Vagina (tissue), 2 donors: Measurements from ENCODE around the gene ZNF346. TPM values are rescaled to one million over a fixed set of nuclear protein-coding genes. Genes with fewer than 3 reads are reported as not detected.

ENCODE experiments used
- DNase-seq, 2 donors: peaks; one replicate each; pipeline ENCODE4 v3.0.0-alpha.2; 2017; ENCODE audit errors: extremely low spot score in 2 of 2
- H3K27ac ChIP-seq: fragments of 200-600 bp; sonication (generic); one replicate; pipeline ENCODE4 v1.5.1; 2019
- H3K27me3 ChIP-seq: fragments of 200-600 bp; sonication (generic); one replicate; pipeline ENCODE4 v1.5.1; 2019
- H3K36me3 ChIP-seq, 2 donors: fragments of 200-600 bp; sonication (generic); one replicate each; pipeline ENCODE4 v1.5.1; 2017 to 2019
- H3K4me1 ChIP-seq: fragments of 200-600 bp; sonication (generic); one replicate; pipeline ENCODE4 v1.5.1; 2019
- H3K4me3 ChIP-seq, 2 donors: fragments of 200-600 bp; sonication (generic); 1 replicate in 1 of 2; 2 replicates in 1 of 2; pipeline ENCODE4 v1.5.1; 2016 to 2019
- H3K9me3 ChIP-seq: fragments of 200-600 bp; sonication (generic); one replicate; pipeline ENCODE4 v1.5.1; 2019
- POLR2A ChIP-seq, 2 donors: fragments of 450-650 bp; IDR thresholded peaks; one replicate each; pipeline ENCODE4 v1.6.1; 2017; ENCODE audit warnings: antibody characterized with exemption in 2 of 2, mild to moderate bottlenecking in 2 of 2, moderate library complexity in 2 of 2
- POLR2AphosphoS5 ChIP-seq, 2 donors: sonication (generic); formaldehyde crosslinking; IDR thresholded peaks; one replicate each; pipeline ENCODE4 v1.9.0; 2017; ENCODE audit warnings: antibody characterized with exemption in 2 of 2, mild to moderate bottlenecking in 2 of 2, low read depth in 1 of 2; ENCODE audit not compliant: insufficient read depth in 1 of 2
- intact Hi-C: fragments of 100-400 bp; cut with DNase I; formaldehyde crosslinking; loops from one replicate; pipeline ENCODE4 v1.15.1; 2023
- total RNA-seq: library from RNA; depleted of rRNA; stranded (reverse); fragments of >200 nt; gene quantifications from one replicate; pipeline ENCODE4 v1.2.3, GENCODE V29; 2016
- TF ChIP-seq, protein P1 (sequence below), 3 experiments: fragments of 450-650 bp in 2 of 3; fragments of 200-600 bp in 1 of 3; sonication (generic) in 1 of 3; IDR thresholded peaks; one replicate each; pipeline ENCODE4 v1.5.1; 2017 to 2019; ENCODE audit warnings: antibody characterized with exemption in 3 of 3, mild to moderate bottlenecking in 2 of 3, moderate library complexity in 2 of 3

ZNF346 gene
- total RNA-seq, 1 donor from 2014 or later: 52.1 TPM

DNA sequence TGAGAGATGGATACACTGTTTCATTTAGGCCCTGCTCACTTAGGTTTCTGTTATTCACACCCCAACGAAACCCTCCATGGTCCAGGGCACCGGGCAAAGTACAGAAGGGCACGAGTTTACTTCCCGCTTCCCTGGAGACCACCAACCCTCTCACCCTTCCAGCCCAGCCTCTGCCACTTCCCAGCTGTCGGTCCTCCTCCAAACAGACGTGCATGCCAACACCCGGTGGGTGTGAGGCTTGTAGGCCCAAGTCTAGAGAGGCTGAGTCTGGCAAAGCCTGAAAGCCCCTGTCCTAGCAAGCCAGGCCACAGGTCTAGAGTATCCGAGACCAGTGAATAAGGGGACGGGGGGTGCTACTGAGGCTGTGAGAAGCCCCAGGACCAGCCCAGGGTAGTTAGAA is 57.1 kb downstream of the ZNF346 start:
- H3K27me3 ChIP-seq: no peaks in the 10 kb centered on the region
- no peak for DNase-seq
- no peaks in the 10 kb centered on the region for H3K9me3 ChIP-seq
- no peak overlapping the region for H3K27ac ChIP-seq
- intact Hi-C loops: no loop called here
- H3K4me1 ChIP-seq: no peaks in the 10 kb centered on the region
- H3K36me3 ChIP-seq: no peaks in the 10 kb centered on the region
- no peak for TF ChIP-seq POLR2AphosphoS5 (IDR thresholded peaks at IDR 0.05; ENCODE audit: insufficient read depth in 1 of 2, low read depth in 1 of 2)
- TF ChIP-seq, protein P1, sequence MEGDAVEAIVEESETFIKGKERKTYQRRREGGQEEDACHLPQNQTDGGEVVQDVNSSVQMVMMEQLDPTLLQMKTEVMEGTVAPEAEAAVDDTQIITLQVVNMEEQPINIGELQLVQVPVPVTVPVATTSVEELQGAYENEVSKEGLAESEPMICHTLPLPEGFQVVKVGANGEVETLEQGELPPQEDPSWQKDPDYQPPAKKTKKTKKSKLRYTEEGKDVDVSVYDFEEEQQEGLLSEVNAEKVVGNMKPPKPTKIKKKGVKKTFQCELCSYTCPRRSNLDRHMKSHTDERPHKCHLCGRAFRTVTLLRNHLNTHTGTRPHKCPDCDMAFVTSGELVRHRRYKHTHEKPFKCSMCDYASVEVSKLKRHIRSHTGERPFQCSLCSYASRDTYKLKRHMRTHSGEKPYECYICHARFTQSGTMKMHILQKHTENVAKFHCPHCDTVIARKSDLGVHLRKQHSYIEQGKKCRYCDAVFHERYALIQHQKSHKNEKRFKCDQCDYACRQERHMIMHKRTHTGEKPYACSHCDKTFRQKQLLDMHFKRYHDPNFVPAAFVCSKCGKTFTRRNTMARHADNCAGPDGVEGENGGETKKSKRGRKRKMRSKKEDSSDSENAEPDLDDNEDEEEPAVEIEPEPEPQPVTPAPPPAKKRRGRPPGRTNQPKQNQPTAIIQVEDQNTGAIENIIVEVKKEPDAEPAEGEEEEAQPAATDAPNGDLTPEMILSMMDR (IDR thresholded peaks at IDR 0.05): no peak
- H3K4me3 ChIP-seq: no peak overlapping the region

DNA sequence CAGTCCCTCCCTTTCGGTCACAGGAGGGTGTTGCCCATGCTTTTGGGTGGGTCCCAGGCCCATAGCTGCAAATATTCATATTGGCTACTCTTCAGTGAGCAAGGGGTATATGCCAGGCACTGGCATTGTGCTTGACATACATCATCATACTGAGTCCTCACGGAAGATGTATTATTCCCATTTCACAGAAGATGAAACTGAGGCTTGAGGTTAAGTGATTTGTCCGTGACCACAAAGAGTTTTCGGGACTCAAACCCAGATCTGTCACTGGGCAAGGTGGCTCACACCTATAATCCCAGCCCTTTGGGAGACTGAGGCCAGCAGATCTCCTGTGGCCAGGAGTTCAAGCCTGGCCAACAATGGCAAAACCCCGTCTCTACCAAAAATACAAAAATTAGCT is 57.8 kb downstream of the ZNF346 start:
- no peak overlapping the region for H3K4me3 ChIP-seq
- DNase-seq: no peak
- no peak overlapping the region for H3K27ac ChIP-seq
- no peaks in the 10 kb centered on the region for H3K27me3 ChIP-seq
- no peaks in the 10 kb centered on the region for H3K4me1 ChIP-seq
- H3K36me3 ChIP-seq: no peaks in the 10 kb centered on the region
- no peaks in the 10 kb centered on the region for H3K9me3 ChIP-seq
- intact Hi-C loops: no loop called here
- TF ChIP-seq POLR2A (IDR thresholded peaks at IDR 0.05) (no peak), POLR2AphosphoS5 (IDR thresholded peaks at IDR 0.05; ENCODE audit: insufficient read depth in 1 of 2, low read depth in 1 of 2) (no peak)
- TF ChIP-seq, protein P1 (IDR thresholded peaks at IDR 0.05): no peak

DNA sequence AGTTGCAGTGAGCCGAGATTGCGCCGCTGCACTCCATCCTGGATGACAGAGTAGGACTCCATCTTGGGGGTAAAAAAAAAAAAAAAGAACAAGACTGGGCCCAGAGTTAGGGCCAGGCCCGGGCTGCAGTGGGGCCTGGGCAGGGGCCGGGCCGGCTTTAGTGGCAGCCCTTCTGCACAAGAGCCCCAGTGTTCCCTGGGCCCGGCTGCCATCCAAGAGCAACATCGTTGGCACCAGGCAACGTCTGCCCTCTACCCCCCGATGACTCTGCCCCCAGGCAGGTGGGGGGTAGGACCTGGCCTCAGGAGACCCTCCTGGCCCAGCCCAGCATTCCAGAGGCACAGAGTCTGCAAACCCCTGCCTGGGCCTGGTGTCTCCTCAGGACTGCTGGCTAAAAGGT is 59.4 kb downstream of the ZNF346 start:
- no peak overlapping the region for H3K27ac ChIP-seq
- intact Hi-C loops: no loop called here
- no peak for TF ChIP-seq POLR2AphosphoS5 (IDR thresholded peaks at IDR 0.05; ENCODE audit: insufficient read depth in 1 of 2, low read depth in 1 of 2)
- TF ChIP-seq, protein P1 (IDR thresholded peaks at IDR 0.05): no peak
- no peak for TF ChIP-seq POLR2A (IDR thresholded peaks at IDR 0.05)

DNA sequence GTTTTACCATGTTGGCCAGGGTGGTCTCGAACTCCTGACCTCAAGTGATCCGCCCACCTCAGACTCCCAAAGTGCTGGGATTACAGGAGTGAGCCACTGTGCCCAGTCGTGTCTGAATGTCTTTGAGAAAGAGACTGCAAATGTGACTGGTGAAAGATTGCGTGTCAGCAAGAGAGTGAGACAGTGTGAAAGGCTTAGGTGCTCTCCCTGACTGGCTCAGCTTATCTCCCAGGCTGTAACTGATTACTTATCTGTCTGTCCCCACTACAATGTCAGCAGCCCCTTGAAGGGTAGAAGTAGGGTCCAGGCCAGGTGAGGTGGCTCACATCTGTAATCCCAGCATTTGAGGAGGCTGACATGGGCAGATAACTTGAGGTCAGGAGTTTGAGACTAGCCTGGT is 60.9 kb downstream of the ZNF346 start:
- H3K4me1 ChIP-seq: peaks cover 18% of the 10 kb centered on the region
- no peak overlapping the region for H3K27ac ChIP-seq
- H3K27me3 ChIP-seq: no peaks in the 10 kb centered on the region
- no peaks in the 10 kb centered on the region for H3K36me3 ChIP-seq
- no peak overlapping the region for H3K4me3 ChIP-seq
- no peak for TF ChIP-seq POLR2A (IDR thresholded peaks at IDR 0.05)
- TF ChIP-seq, protein P1 (IDR thresholded peaks at IDR 0.05): no peak
- no peak for TF ChIP-seq POLR2AphosphoS5 (IDR thresholded peaks at IDR 0.05; ENCODE audit: insufficient read depth in 1 of 2, low read depth in 1 of 2)
- no peaks in the 10 kb centered on the region for H3K9me3 ChIP-seq
- DNase-seq: no peak
- intact Hi-C loops: no loop called here

More for the DNA sequence above, 59.4 kb downstream of the ZNF346 start:
- H3K27me3 ChIP-seq: no peaks in the 10 kb centered on the region
- DNase-seq: no peak
- H3K9me3 ChIP-seq: no peaks in the 10 kb centered on the region
- H3K4me1 ChIP-seq: peaks cover 6% of the 10 kb centered on the region
- no peaks in the 10 kb centered on the region for H3K36me3 ChIP-seq
- H3K4me3 ChIP-seq: no peak overlapping the region

DNA sequence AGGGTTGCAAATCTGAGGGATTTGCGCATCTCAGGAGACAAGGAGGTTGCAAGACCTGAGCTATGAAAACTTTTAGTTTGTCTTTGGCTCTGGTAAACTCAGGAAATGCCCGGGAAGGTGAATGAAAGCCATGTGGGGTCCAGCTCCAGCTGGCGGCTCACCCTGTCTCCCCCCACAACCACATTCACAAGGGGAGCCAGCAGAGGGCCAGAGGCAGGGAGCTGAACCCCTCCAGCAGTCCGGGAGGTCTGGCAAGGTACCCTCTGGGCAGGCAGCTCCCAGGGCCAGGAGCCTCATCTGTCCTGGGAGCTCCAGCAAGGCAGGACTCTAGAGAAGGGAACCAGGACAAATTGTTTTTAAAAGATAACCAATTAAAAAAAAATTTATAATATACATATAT is 61.7 kb downstream of the ZNF346 start:
- intact Hi-C loops: no loop called here
- TF ChIP-seq, protein P1 (IDR thresholded peaks at IDR 0.05): no peak
- TF ChIP-seq POLR2AphosphoS5 (IDR thresholded peaks at IDR 0.05; ENCODE audit: insufficient read depth in 1 of 2, low read depth in 1 of 2) (no peak), POLR2A (IDR thresholded peaks at IDR 0.05) (no peak)
- no peaks in the 10 kb centered on the region for H3K36me3 ChIP-seq
- H3K9me3 ChIP-seq: no peaks in the 10 kb centered on the region
- no peaks in the 10 kb centered on the region for H3K27me3 ChIP-seq
- H3K4me1 ChIP-seq: peaks cover 26% of the 10 kb centered on the region
- DNase-seq: no peak
- no peak overlapping the region for H3K4me3 ChIP-seq
- no peak overlapping the region for H3K27ac ChIP-seq
